ENCODE data around the gene IGSF21. TPM values are rescaled to one million over a fixed set of nuclear protein-coding genes. Genes with fewer than 3 reads are reported as not detected.

IGSF21 gene
- total RNA-seq, 1 donor: not detected

- no peak overlapping the region for H3K27ac ChIP-seq (ENCODE audit: low read depth, low read length)
- no peaks in the 10 kb centered on the region for H4K20me1 ChIP-seq (ENCODE audit: insufficient read depth, low read length)
- H3K4me2 ChIP-seq (ENCODE audit: insufficient read depth, low read length): no peak overlapping the region
- H2AFZ ChIP-seq (ENCODE audit: low read length): no peak overlapping the region
- H3K9me3 ChIP-seq (ENCODE audit: low read depth, low read length): no peaks in the 10 kb centered on the region
- TF ChIP-seq CTCF (IDR thresholded peaks at IDR 0.05; ENCODE audit: extremely low read depth, low read depth, low read length): no peak
- no peaks in the 10 kb centered on the region for H3K36me3 ChIP-seq (ENCODE audit: insufficient read depth, low read length)
- no peaks in the 10 kb centered on the region for H3K79me2 ChIP-seq (ENCODE audit: insufficient read depth, low read length)
- H3K4me3 ChIP-seq (ENCODE audit: insufficient read depth, low read length): no peak overlapping the region
- DNase-seq (ENCODE audit: insufficient read length, low spot score, missing footprints): no peak
- no peaks in the 10 kb centered on the region for H3K4me1 ChIP-seq (ENCODE audit: insufficient read depth, low read length)
- H3K27me3 ChIP-seq (ENCODE audit: insufficient read depth, low read length): no peaks in the 10 kb centered on the region
Measured at GRCh38 chr1:18166929-18167328, 59.3 kb downstream of the IGSF21 start.

GRCh38 chr1:18170444-18170843 lies 62.8 kb downstream of the IGSF21 start:
- Histone ChIP-seq H3K27ac (ENCODE audit: low read depth, low read length) (no peak overlapping the region), H3K27me3 (ENCODE audit: insufficient read depth, low read length) (no peaks in the 10 kb centered on the region), H4K20me1 (ENCODE audit: insufficient read depth, low read length) (no peaks in the 10 kb centered on the region), H3K79me2 (ENCODE audit: insufficient read depth, low read length) (no peaks in the 10 kb centered on the region), H3K9me3 (ENCODE audit: low read depth, low read length) (no peaks in the 10 kb centered on the region), H2AFZ (ENCODE audit: low read length) (no peak overlapping the region), H3K36me3 (ENCODE audit: insufficient read depth, low read length) (no peaks in the 10 kb centered on the region), H3K4me2 (ENCODE audit: insufficient read depth, low read length) (no peak overlapping the region), H3K4me3 (ENCODE audit: insufficient read depth, low read length) (no peak overlapping the region), H3K4me1 (ENCODE audit: insufficient read depth, low read length) (no peaks in the 10 kb centered on the region)
- no peak for TF ChIP-seq CTCF (IDR thresholded peaks at IDR 0.05; ENCODE audit: extremely low read depth, low read depth, low read length)
- no peak for DNase-seq (ENCODE audit: insufficient read length, low spot score, missing footprints)

GRCh38 chr1:18174037-18174436 lies 66.4 kb downstream of the IGSF21 start:
- Histone ChIP-seq H3K27me3 (ENCODE audit: insufficient read depth, low read length) (no peaks in the 10 kb centered on the region), H3K36me3 (ENCODE audit: insufficient read depth, low read length) (no peaks in the 10 kb centered on the region), H2AFZ (ENCODE audit: low read length) (no peak overlapping the region), H3K4me1 (ENCODE audit: insufficient read depth, low read length) (no peaks in the 10 kb centered on the region), H3K9me3 (ENCODE audit: low read depth, low read length) (no peaks in the 10 kb centered on the region), H3K27ac (ENCODE audit: low read depth, low read length) (no peak overlapping the region), H3K4me2 (ENCODE audit: insufficient read depth, low read length) (no peak overlapping the region), H4K20me1 (ENCODE audit: insufficient read depth, low read length) (no peaks in the 10 kb centered on the region), H3K4me3 (ENCODE audit: insufficient read depth, low read length) (no peak overlapping the region), H3K79me2 (ENCODE audit: insufficient read depth, low read length) (no peaks in the 10 kb centered on the region)
- no peak for DNase-seq (ENCODE audit: insufficient read length, low spot score, missing footprints)
- no peak for TF ChIP-seq CTCF (IDR thresholded peaks at IDR 0.05; ENCODE audit: extremely low read depth, low read depth, low read length)

GRCh38 chr1:18175051-18175450 lies 67.5 kb downstream of the IGSF21 start:
- H3K4me1 ChIP-seq (ENCODE audit: insufficient read depth, low read length): no peaks in the 10 kb centered on the region
- no peak for TF ChIP-seq CTCF (IDR thresholded peaks at IDR 0.05; ENCODE audit: extremely low read depth, low read depth, low read length)
- no peak for DNase-seq (ENCODE audit: insufficient read length, low spot score, missing footprints)
- H4K20me1 ChIP-seq (ENCODE audit: insufficient read depth, low read length): no peaks in the 10 kb centered on the region
- H3K27me3 ChIP-seq (ENCODE audit: insufficient read depth, low read length): no peaks in the 10 kb centered on the region
- H3K4me2 ChIP-seq (ENCODE audit: insufficient read depth, low read length): no peak overlapping the region
- no peak overlapping the region for H3K27ac ChIP-seq (ENCODE audit: low read depth, low read length)
- H3K79me2 ChIP-seq (ENCODE audit: insufficient read depth, low read length): no peaks in the 10 kb centered on the region
- H2AFZ ChIP-seq (ENCODE audit: low read length): no peak overlapping the region
- no peaks in the 10 kb centered on the region for H3K36me3 ChIP-seq (ENCODE audit: insufficient read depth, low read length)
- H3K9me3 ChIP-seq (ENCODE audit: low read depth, low read length): no peaks in the 10 kb centered on the region
- H3K4me3 ChIP-seq (ENCODE audit: insufficient read depth, low read length): no peak overlapping the region
